Heart left ventricle (tissue), 13 donors: ENCODE results near the gene UBN2.

Source experiments
- POLR2A ChIP-seq, 2 donors: fragments of 450-650 bp; IDR thresholded peaks; one replicate each; pipeline ENCODE4 v1.6.1; 2017; ENCODE audit warnings: antibody characterized with exemption in 2 of 2, mild to moderate bottlenecking in 2 of 2, moderate library complexity in 2 of 2
- TF ChIP-seq, protein P1 (sequence below), 12 donors: fragments of 200-600 bp; sonication (generic) in 4 of 12; IDR thresholded peaks; one replicate each; pipeline versions ENCODE4 v1.5.0 to v1.8.0; 2018 to 2022; ENCODE audit warnings: antibody characterized with exemption in 12 of 12, mild to moderate bottlenecking in 5 of 12
- donor health status: ischemic (EF 13 %, LVEDD 7.1; RV severe dilation, severe dysfunction).
- donor health status: DM: no; HTN: yes; CAD: no.
- donor health status: DM: no; HTN: no; CAD: no.
- donor health status: ischemic (EF 25% LVEDD 6.9; RV normal size, moderate dysfunction).
- donor health status: ischemic (EF 25% LVEDD 5.7; RV mildly dilated, moderate dysfunction).
- donor health status: ischemic (EF 35%, LVEDD 5.7; RV mildly dilated, moderate dysfunction).
- donor health status: nonischemic (EF 11% LVEDD 7.7; RV severe dilation, severe dysfunction).
- donor health status: DM: yes; HTN: yes; CAD: no.
- donor health status: PGD.
- donor health status: ischemic (EF 29% LVEDD 5.4; RV normal size, mild dysfunction).
- donor health status: nonischemic (EF 23%, LVEDD 6.1; RV moderate dilation, normal function).

DNA sequence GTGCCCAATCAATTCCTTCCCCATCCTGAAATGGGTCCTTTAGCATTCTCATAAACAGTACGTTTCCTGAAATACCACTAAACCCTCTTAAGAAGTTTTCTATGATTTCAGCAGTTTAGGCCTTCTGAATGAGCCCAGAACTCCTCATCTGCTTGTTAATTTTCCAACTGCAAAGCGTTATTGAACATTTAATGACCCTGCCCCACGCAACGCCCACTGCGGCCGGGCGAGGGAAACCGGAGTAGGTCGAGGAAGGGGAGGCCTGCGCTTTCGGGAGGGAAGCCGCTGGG lies 608 bp upstream of the UBN2 start:
- no peak for TF ChIP-seq POLR2A (IDR thresholded peaks at IDR 0.05)
- TF ChIP-seq, protein P1, sequence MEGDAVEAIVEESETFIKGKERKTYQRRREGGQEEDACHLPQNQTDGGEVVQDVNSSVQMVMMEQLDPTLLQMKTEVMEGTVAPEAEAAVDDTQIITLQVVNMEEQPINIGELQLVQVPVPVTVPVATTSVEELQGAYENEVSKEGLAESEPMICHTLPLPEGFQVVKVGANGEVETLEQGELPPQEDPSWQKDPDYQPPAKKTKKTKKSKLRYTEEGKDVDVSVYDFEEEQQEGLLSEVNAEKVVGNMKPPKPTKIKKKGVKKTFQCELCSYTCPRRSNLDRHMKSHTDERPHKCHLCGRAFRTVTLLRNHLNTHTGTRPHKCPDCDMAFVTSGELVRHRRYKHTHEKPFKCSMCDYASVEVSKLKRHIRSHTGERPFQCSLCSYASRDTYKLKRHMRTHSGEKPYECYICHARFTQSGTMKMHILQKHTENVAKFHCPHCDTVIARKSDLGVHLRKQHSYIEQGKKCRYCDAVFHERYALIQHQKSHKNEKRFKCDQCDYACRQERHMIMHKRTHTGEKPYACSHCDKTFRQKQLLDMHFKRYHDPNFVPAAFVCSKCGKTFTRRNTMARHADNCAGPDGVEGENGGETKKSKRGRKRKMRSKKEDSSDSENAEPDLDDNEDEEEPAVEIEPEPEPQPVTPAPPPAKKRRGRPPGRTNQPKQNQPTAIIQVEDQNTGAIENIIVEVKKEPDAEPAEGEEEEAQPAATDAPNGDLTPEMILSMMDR (IDR thresholded peaks at IDR 0.05) = no peak
